ENCODE measurements around the gene WNT5A.

GRCh38 chr3:55494976-55495375 lies 7.9 kb upstream of the WNT5A start:
- TF ChIP-seq POLR2A (IDR thresholded peaks at IDR 0.05), result no peak
- no peak for TF ChIP-seq POLR2AphosphoS5 (IDR thresholded peaks at IDR 0.05)
- TF ChIP-seq, protein P1, sequence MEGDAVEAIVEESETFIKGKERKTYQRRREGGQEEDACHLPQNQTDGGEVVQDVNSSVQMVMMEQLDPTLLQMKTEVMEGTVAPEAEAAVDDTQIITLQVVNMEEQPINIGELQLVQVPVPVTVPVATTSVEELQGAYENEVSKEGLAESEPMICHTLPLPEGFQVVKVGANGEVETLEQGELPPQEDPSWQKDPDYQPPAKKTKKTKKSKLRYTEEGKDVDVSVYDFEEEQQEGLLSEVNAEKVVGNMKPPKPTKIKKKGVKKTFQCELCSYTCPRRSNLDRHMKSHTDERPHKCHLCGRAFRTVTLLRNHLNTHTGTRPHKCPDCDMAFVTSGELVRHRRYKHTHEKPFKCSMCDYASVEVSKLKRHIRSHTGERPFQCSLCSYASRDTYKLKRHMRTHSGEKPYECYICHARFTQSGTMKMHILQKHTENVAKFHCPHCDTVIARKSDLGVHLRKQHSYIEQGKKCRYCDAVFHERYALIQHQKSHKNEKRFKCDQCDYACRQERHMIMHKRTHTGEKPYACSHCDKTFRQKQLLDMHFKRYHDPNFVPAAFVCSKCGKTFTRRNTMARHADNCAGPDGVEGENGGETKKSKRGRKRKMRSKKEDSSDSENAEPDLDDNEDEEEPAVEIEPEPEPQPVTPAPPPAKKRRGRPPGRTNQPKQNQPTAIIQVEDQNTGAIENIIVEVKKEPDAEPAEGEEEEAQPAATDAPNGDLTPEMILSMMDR (IDR thresholded peaks at IDR 0.05), result no peak
- TF ChIP-seq EP300 (IDR thresholded peaks at IDR 0.05), result no peak
